ENCODE results near the gene CRELD1. TPM values are rescaled to one million over a fixed set of nuclear protein-coding genes. Genes with fewer than 3 reads are reported as not detected.
A peak's percentile ranks its signal among the peaks of the same experiment; 100 is the strongest.

The CRELD1 gene
- polyA plus RNA-seq, 1 experiment: 30.3 TPM

DNA sequence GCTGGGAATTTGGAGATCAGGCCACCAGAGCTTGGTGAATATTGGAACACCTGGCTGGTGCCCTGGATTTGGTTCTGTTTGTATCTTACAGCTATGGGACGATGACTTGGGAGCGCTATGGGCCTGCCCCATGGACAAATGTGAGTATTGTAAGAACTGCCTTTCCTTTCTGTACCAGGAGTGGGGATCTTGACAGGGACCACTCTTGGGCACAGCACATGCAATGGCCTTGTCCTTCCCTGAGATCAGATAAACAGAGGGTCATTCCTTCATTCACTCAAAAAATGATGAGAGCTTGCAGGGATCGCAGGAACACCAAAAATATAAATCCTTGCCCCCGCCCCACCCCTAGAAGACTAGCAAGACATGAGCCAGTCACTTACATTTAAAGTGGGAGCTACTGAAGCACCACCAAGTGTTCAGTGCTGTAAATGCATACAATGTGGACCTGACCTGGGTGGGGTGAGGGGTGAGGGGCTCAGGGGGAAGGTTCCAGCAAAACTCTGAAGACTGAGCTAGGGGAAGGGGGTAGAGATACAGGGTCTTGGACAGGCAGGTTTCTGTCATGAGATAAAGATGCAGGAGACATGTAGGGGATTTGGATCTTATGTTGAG is 2.7 kb upstream of the CRELD1 start:
- TF ChIP-seq, protein P1, sequence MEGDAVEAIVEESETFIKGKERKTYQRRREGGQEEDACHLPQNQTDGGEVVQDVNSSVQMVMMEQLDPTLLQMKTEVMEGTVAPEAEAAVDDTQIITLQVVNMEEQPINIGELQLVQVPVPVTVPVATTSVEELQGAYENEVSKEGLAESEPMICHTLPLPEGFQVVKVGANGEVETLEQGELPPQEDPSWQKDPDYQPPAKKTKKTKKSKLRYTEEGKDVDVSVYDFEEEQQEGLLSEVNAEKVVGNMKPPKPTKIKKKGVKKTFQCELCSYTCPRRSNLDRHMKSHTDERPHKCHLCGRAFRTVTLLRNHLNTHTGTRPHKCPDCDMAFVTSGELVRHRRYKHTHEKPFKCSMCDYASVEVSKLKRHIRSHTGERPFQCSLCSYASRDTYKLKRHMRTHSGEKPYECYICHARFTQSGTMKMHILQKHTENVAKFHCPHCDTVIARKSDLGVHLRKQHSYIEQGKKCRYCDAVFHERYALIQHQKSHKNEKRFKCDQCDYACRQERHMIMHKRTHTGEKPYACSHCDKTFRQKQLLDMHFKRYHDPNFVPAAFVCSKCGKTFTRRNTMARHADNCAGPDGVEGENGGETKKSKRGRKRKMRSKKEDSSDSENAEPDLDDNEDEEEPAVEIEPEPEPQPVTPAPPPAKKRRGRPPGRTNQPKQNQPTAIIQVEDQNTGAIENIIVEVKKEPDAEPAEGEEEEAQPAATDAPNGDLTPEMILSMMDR (IDR thresholded peaks at IDR 0.05; ENCODE audit: insufficient read depth, low read depth, low read length): peak; percentile 19; the same call in 1 of the 2 replicates
- ChIA-PET POLR2A (interaction anchor here (0.6 kb wide), 1 partner anchor 233 kb away, joined by 15 read pairs; no protein-coding TSS in a partner anchor), CTCF (interaction anchor here (0.6 to 5.3 kb wide), 6 partner anchors 9 to 352 kb away, joined by 3 to 29 read pairs (median 14); partner anchors contain the start of gene IL17RC)
- Histone ChIP-seq H3K4me3 (ENCODE audit: low read depth, low read length) (no peak overlapping the region), H3K36me3 (ENCODE audit: control insufficient read depth, insufficient read depth, low read length) (peaks cover 13% of the 10 kb centered on the region), H3K27me3 (ENCODE audit: control insufficient read depth, insufficient read depth, low read length) (no peaks in the 10 kb centered on the region)
- DNase-seq (ENCODE audit: low read depth): no peak

DNA sequence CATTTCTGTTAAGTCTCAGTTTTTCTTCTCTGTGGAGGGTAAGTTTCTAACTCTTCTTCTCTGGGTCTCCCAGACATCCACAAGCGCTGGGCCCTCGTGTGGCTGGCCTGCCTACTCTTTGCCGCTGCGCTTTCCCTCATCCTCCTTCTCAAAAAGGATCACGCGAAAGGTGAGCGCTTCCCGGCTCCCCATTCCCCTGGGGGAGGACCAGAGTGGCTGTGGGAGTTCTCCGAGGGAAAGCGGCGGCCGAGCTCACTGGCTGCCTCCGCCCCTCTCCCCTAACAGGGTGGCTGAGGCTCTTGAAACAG is 1.1 kb upstream of the CRELD1 start:
- TF ChIP-seq, protein P1 (IDR thresholded peaks at IDR 0.05; ENCODE audit: insufficient read depth, low read depth, low read length): no peak
- H3K4me3 ChIP-seq (ENCODE audit: low read depth, low read length): no peak overlapping the region; the same call in 1 of the 2 replicates
- H3K36me3 ChIP-seq (ENCODE audit: control insufficient read depth, insufficient read depth, low read length): peaks cover 14% of the 10 kb centered on the region
- ChIA-PET CTCF (interaction anchor here (0.6 to 5.3 kb wide), 27 partner anchors 10 to 371 kb away, joined by 3 to 29 read pairs (median 4); partner anchors contain the start of genes FANCD2 and IL17RC), POLR2A (interaction anchor here (0.6 kb wide), 1 partner anchor 81 kb away, joined by 4 read pairs; no protein-coding TSS in a partner anchor)
- H3K27me3 ChIP-seq (ENCODE audit: control insufficient read depth, insufficient read depth, low read length): no peaks in the 10 kb centered on the region
- DNase-seq (ENCODE audit: low read depth): no peak

DNA sequence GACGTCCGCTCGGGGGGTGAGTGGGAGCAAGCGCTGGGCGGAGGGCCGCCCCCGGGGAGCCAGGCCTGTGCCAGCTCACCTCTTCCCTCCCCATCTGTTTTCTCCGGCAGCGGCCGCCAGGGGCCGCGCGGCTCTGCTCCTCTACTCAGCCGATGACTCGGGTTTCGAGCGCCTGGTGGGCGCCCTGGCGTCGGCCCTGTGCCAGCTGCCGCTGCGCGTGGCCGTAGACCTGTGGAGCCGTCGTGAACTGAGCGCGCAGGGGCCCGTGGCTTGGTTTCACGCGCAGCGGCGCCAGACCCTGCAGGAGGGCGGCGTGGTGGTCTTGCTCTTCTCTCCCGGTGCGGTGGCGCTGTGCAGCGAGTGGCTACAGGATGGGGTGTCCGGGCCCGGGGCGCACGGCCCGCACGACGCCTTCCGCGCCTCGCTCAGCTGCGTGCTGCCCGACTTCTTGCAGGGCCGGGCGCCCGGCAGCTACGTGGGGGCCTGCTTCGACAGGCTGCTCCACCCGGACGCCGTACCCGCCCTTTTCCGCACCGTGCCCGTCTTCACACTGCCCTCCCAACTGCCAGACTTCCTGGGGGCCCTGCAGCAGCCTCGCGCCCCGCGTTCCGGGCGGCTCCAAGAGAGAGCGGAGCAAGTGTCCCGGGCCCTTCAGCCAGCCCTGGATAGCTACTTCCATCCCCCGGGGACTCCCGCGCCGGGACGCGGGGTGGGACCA is 632 bp upstream of the CRELD1 start:
- peaks cover 16% of the 10 kb centered on the region for H3K36me3 ChIP-seq (ENCODE audit: control insufficient read depth, insufficient read depth, low read length)
- CTCF ChIA-PET: interaction anchor here (0.6 to 5.3 kb wide), 33 partner anchors 8 to 370 kb away, joined by 3 to 29 read pairs (median 4); partner anchors contain the start of genes FANCD2, IL17RC and RPUSD3
- POLR2A ChIA-PET: interaction anchor here (0.6 to 0.9 kb wide), 6 partner anchors 8 to 290 kb away, joined by 3 to 4 read pairs (median 3); no protein-coding TSS in a partner anchor
- peak overlapping the region; percentile 53 for H3K4me3 ChIP-seq (ENCODE audit: low read depth, low read length)
- TF ChIP-seq, protein P1 (IDR thresholded peaks at IDR 0.05; ENCODE audit: insufficient read depth, low read depth, low read length): peak; percentile 89
- no peaks in the 10 kb centered on the region for H3K27me3 ChIP-seq (ENCODE audit: control insufficient read depth, insufficient read depth, low read length)
- no peak for DNase-seq (ENCODE audit: low read depth)

DNA sequence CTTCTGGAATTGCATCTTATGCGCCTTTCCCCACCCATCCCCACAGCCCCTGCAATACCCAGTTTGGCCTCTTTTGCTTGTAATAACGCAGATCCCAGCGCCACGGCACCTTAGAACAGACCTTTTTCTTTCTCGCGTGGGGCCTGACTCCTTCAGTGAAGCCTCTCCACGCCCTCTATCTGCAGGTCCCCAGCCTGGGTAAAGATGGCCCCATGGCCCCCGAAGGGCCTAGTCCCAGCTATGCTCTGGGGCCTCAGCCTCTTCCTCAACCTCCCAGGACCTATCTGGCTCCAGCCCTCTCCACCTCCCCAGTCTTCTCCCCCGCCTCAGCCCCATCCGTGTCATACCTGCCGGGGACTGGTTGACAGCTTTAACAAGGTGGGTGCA is 594 bp downstream of the CRELD1 start:
- Histone ChIP-seq H3K36me3 (ENCODE audit: control insufficient read depth, insufficient read depth, low read length) (peaks cover 11% of the 10 kb centered on the region), H3K4me3 (ENCODE audit: low read depth, low read length) (peak overlapping the region; percentile 53), H3K27me3 (ENCODE audit: control insufficient read depth, insufficient read depth, low read length) (no peaks in the 10 kb centered on the region)
- DNase-seq (ENCODE audit: low read depth): no peak
- CTCF ChIA-PET: interaction anchor here (0.7 to 3.9 kb wide), 4 partner anchors 10 to 825 kb away, joined by 3 to 19 read pairs (median 8); no protein-coding TSS in a partner anchor
- TF ChIP-seq, protein P1 (IDR thresholded peaks at IDR 0.05; ENCODE audit: insufficient read depth, low read depth, low read length): peak; percentile 39
- POLR2A ChIA-PET: no interaction called here

DNA sequence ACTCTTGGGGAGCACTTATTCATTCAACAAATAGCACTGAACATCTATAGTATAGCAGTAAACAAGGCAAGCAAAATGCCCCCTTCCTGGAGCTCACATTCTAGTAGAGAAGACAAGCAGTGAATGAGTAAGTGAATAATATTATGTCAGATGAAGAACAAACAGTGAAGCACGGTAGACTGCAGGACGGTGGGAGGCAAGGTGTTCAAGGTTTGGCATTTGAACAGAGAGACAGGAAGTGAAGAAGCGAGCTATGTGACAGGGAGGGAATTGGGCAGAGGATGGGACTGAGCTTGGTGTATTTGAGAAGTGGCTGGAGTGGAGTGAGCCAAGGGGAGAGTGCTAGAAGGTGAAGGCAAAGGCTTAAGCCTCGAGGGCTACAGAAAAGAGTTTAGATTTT is 1.4 kb downstream of the CRELD1 start:
- TF ChIP-seq, protein P1 (IDR thresholded peaks at IDR 0.05; ENCODE audit: insufficient read depth, low read depth, low read length): no peak
- no peaks in the 10 kb centered on the region for H3K27me3 ChIP-seq (ENCODE audit: control insufficient read depth, insufficient read depth, low read length)
- POLR2A ChIA-PET: no interaction called here
- CTCF ChIA-PET: interaction anchor here (0.6 to 3.9 kb wide), 4 partner anchors 9 to 126 kb away, joined by 3 to 19 read pairs (median 8); no protein-coding TSS in a partner anchor
- no peak overlapping the region for H3K4me3 ChIP-seq (ENCODE audit: low read depth, low read length)
- DNase-seq (ENCODE audit: low read depth): no peak
- H3K36me3 ChIP-seq (ENCODE audit: control insufficient read depth, insufficient read depth, low read length): peaks cover 6% of the 10 kb centered on the region
